ENCODE data around the gene ZBTB16.

ZBTB16 gene

DNA sequence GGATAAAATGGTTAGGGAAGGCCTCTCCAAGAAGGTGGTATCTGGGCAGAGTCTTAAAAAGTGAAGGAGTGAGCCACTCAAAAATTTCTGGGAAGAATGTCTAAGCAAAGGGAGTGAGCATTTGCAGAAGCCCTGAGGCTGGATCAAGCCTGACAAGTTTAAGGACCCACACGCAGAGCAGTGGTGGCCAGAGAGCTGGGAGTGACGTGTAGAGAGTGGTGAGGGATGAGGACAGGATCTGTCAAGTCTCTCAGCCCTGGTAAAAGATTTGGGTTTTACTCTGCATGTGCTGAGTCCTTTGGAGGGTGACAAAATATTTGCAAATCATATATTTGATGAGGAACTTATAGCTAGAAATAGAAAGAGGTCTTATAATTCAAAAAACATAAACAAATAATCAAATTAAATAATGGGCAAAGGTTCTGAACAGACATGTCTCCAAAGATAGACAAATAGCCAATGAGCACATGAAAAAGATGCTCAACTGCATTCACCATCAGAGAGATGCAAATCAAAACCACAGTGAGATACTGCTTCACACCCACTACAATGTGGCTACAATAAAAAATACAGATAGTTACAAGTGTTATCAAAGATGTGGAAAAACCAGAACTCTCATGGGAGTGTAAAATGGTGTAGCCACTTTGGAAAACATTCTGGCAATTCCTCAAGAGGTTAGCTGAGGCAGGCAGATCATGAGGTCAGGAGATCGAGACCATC is 129.5 kb downstream of the ZBTB16 start:
- H3K9me3 Mint-ChIP-seq, result no peaks in the 10 kb centered on the region
- no peaks in the 10 kb centered on the region for H3K27me3 Mint-ChIP-seq
- H3K4me1 Mint-ChIP-seq, result peaks cover 50% of the 10 kb centered on the region
- H3K4me3 Mint-ChIP-seq, result no peak overlapping the region
- no peak overlapping the region for H3K27ac Mint-ChIP-seq
- H3K36me3 Mint-ChIP-seq, result no peaks in the 10 kb centered on the region

DNA sequence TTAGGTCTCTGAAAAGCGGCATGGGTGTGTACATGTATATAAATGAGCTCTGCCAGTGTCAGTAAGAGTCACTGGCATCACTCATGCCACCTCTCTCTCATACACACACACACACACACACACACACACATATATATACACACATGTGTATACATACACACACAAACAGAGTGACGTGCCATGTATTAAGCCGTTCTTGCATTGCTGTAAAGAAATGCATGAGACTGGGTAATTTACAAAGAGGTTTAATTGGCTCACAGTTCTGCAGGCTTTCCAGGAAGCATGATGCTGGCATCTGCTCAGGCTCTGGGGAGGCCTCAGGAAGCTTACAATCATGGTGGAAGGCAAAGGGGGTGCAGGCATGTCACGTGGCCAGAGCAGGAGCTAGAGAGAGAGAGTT is 131.1 kb downstream of the ZBTB16 start:
- peaks cover 57% of the 10 kb centered on the region for H3K4me1 Mint-ChIP-seq
- no peaks in the 10 kb centered on the region for H3K36me3 Mint-ChIP-seq
- no peaks in the 10 kb centered on the region for H3K9me3 Mint-ChIP-seq
- no peak overlapping the region for H3K27ac Mint-ChIP-seq
- no peaks in the 10 kb centered on the region for H3K27me3 Mint-ChIP-seq
- H3K4me3 Mint-ChIP-seq, result no peak overlapping the region

DNA sequence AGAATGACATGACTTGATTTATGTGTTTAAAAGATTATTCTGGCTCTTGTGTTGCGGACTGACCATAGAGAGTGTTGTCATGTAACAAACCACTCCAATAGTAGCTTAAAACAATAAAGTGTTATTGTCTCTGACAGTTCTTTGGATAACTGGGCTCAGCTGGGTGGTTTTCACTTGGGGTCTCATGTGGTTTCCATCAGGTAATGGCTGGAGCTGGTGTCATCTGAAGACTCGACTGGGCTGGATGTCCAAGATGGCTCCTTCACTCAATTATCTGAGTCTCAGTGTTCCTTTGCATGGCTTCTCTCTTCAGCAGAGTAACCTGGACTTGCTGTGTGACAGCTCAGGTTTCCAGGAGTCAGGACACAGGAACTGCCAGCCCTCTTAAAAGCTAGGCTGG is 132.4 kb downstream of the ZBTB16 start:
- H3K36me3 Mint-ChIP-seq, result no peaks in the 10 kb centered on the region
- H3K4me1 Mint-ChIP-seq, result peaks cover 54% of the 10 kb centered on the region
- H3K27ac Mint-ChIP-seq, result no peak overlapping the region
- H3K4me3 Mint-ChIP-seq, result no peak overlapping the region
- H3K9me3 Mint-ChIP-seq, result no peaks in the 10 kb centered on the region
- no peaks in the 10 kb centered on the region for H3K27me3 Mint-ChIP-seq

DNA sequence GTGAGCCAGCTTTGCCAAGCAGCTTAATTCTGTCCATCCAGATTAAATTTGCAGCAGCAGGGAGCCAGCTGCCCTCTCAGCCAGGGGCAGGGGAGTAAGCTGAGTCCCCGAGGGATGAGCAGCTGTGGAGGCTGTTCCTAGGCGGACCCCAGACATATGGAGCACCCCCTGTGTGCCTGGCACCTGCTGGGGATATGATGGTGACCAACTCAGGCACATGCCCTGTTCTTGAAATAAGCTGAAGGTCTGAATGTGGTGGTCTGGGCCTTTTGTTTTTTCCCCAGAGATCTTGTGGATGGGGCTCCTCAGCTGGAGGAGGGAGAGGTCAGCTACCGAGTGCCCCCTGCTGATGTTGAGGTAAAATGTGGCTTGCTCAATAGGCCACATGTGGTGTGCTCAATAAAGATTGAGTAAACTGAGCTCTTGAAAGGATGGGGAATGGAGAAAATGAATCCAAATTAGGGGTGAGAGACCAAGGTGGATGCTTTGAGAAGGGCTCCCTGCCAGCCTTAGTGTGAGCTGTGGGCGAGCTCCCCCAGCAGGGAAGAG is 133.4 kb downstream of the ZBTB16 start:
- peaks cover 49% of the 10 kb centered on the region for H3K4me1 Mint-ChIP-seq
- no peaks in the 10 kb centered on the region for H3K9me3 Mint-ChIP-seq
- no peak overlapping the region for H3K4me3 Mint-ChIP-seq
- H3K27me3 Mint-ChIP-seq, result no peaks in the 10 kb centered on the region
- no peaks in the 10 kb centered on the region for H3K36me3 Mint-ChIP-seq
- H3K27ac Mint-ChIP-seq, result no peak overlapping the region

DNA sequence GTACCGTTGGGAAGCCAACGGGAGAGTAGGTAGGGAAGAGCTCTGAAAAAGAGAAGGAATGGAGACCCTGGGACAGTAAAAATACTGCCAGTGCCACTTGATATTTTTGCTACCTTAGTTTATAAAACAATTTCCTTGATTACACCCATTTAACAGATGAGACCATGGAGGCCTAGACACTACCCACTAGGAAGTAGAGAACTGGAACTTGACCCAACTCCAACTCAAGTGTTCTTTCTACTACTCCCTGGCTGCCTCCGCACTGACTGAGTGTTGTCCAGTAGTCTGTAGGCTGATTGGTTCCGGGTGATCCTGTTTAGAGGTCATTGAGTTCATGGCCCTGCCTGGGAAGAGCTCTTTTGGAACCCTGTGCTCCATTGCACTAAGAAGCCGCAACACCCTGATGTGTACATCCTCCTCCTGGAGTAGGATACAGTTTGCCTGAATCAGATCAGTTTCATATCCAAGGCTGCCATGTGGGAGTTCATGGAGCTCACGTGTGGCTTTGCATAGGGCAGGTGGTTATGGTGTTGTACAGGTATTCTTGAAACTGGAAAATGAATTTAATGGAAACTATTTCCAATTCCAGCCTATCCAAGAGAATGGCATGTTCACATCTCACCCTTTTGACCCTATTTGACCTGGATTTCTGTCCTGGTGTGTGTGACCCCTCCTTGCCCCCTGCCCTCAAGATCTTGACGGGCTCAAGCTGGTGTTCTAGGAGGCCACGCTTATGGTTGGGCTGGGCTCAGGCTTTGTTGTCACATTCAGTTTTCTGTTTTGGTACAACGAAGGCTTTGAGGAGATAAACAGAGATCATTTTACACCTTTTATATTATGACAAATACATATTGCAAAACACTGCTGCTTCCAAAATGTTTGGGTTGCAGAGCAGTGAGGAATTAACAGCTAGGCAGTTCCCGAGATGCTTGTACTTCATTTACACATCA is 134.5 kb downstream of the ZBTB16 start:
- H3K9me3 Mint-ChIP-seq, result no peaks in the 10 kb centered on the region
- no peaks in the 10 kb centered on the region for H3K36me3 Mint-ChIP-seq
- H3K27ac Mint-ChIP-seq, result no peak overlapping the region
- no peak overlapping the region for H3K4me3 Mint-ChIP-seq
- H3K4me1 Mint-ChIP-seq, result peaks cover 43% of the 10 kb centered on the region
- H3K27me3 Mint-ChIP-seq, result no peaks in the 10 kb centered on the region

DNA sequence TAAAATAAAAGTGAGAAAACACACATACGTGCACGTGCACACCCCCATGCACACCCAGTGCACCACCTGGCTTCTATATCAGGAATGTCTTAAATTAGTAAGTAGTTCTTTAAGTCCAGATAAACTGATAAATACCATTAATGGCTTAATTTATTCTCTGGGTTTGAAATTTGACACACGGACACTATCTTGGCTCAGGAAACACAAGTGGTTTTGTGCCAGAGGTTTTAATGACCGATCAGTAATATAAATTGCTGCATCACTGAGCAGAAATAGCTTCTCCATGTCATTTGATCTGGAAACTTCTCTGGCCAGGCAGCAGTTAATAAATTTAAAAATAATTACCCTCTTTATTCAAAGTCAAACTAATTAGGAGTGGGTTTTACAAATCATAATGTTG is 135.2 kb downstream of the ZBTB16 start:
- H3K4me1 Mint-ChIP-seq, result peaks cover 41% of the 10 kb centered on the region
- H3K36me3 Mint-ChIP-seq, result no peaks in the 10 kb centered on the region
- H3K4me3 Mint-ChIP-seq, result no peak overlapping the region
- H3K27ac Mint-ChIP-seq, result no peak overlapping the region
- no peaks in the 10 kb centered on the region for H3K27me3 Mint-ChIP-seq
- H3K9me3 Mint-ChIP-seq, result no peaks in the 10 kb centered on the region

DNA sequence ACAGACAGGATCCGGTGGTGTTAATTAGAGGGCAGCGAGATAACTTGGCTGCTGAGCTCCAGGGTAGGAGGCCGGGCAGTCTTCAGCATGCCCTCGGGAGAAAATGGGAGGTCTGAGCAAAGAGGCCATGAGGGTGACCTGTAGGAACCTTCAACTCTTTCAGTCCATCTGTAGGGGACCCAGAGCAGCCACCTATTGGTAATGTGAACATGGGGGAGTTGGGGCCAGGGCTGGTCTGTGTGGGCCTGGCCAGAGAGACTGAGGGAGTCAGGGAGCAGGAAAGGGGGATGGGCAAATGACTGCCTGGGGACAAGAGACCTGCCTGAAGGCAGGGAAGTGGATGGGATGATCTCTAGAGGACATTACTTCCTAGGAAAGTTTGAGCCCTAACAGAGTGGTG is 135.6 kb downstream of the ZBTB16 start:
- H3K4me3 Mint-ChIP-seq, result no peak overlapping the region
- no peak overlapping the region for H3K27ac Mint-ChIP-seq
- no peaks in the 10 kb centered on the region for H3K27me3 Mint-ChIP-seq
- H3K9me3 Mint-ChIP-seq, result no peaks in the 10 kb centered on the region
- H3K4me1 Mint-ChIP-seq, result peaks cover 41% of the 10 kb centered on the region
- no peaks in the 10 kb centered on the region for H3K36me3 Mint-ChIP-seq

DNA sequence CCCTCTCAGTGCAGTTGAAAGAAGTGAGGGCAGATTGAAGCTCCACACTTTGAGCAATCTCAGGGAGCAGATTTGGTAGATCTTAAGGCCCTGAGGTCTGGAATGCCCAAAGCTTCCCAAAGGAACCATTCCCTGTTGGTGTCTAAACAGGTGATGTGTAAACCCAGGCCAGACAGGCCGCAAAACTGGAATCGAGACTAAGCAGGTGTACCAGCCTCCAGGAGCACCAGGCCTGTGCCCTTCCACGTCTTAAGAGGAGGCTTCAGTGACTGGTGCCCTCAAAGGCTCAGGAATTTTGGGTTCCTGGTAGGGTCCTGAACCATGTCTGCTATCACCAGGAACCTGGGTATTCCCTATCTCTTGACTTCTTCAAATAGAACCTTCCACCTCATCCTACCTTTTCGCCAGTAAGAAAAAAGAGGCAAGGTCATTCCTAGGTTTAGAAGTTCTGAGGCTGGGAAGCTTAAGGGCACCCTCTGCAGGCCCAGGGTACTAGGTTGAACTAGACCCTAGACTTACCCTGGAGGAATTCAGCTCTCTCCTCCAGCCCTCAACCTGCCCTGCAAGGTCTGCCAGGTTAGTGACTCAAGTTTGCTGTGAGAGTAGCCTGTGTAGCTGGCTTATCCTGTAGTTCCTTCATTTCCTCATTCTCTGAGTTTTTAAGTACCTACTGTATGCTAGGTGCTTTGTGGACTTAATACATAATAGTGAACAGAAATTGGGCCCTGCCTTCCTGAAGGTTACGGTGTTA is 136.6 kb downstream of the ZBTB16 start:
- H3K9me3 Mint-ChIP-seq, result no peaks in the 10 kb centered on the region
- no peak overlapping the region for H3K4me3 Mint-ChIP-seq
- H3K27ac Mint-ChIP-seq, result no peak overlapping the region
- peaks cover 41% of the 10 kb centered on the region for H3K4me1 Mint-ChIP-seq
- no peaks in the 10 kb centered on the region for H3K27me3 Mint-ChIP-seq
- no peaks in the 10 kb centered on the region for H3K36me3 Mint-ChIP-seq

DNA sequence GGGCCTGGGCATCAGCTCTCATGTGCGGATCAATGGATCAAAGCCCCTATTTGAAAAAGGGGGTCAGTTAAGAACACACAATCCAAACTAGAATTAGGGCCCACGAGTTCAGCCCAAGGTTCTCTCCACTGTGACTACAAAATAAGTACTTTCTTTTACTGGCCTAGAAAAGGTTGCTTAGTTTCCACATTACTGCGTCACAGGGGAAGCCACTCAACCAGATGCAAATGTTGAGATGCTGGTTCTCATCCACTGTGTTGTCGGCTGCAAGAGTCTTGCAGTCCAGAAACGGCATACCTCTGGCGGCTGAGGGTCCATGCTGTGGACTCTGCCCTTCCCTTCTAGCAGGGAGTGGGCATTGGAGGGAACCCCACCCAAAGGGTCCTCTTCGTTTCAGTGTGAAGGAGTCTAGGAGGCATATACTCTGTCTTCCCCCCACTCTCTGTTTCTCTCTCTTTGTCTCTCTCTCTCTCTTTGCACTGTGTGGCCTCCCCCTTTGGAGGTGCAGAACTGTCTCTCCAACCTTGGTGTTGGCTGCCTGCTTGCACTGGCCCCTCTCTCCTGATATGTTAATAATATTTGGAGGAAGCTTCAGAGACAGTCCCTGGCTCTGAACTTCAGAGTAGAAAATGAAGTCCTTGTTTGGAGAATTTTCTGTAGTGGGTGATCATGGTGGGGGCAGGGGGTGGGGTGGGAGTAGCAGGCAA is 137.6 kb downstream of the ZBTB16 start:
- H3K27ac Mint-ChIP-seq, result no peak overlapping the region
- no peaks in the 10 kb centered on the region for H3K9me3 Mint-ChIP-seq
- H3K4me3 Mint-ChIP-seq, result no peak overlapping the region
- H3K36me3 Mint-ChIP-seq, result no peaks in the 10 kb centered on the region
- peaks cover 40% of the 10 kb centered on the region for H3K4me1 Mint-ChIP-seq
- no peaks in the 10 kb centered on the region for H3K27me3 Mint-ChIP-seq

DNA sequence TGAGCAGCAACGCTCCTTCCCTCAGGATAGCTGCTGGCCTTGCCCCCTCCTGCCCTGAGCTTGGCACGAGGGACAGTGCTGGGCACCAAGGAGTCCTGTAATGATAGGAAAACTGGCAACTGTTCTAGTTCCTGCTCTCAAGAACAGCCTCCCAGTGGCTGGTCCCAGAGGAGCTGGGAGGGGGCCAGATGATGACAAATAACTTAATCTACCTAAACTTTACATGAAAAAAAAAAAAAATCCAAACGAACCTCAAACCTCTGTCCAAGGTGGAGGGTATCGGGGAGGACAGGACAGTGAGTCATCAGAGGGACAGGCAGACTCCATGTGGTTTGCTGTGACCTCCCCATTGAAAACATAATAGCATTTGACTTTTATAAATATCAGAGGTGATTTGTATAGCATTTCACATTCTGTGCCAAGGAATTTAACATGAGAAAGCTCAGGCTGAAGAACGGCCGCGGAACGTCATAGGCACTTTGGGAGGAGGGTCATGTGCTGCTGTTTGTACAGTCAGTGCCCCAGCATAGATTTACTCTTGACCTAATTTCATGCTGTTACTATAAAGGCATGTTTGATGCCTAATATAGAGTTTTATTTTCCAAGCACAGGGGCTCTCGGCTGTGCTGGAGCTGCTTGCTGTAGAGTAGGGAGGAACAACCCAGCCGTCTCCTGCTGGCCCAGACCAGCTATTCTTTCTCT is 138.4 kb downstream of the ZBTB16 start:
- Mint-ChIP-seq H3K36me3 (no peaks in the 10 kb centered on the region), H3K4me3 (no peak overlapping the region), H3K27me3 (no peaks in the 10 kb centered on the region), H3K27ac (no peak overlapping the region), H3K9me3 (no peaks in the 10 kb centered on the region), H3K4me1 (peaks cover 37% of the 10 kb centered on the region)

DNA sequence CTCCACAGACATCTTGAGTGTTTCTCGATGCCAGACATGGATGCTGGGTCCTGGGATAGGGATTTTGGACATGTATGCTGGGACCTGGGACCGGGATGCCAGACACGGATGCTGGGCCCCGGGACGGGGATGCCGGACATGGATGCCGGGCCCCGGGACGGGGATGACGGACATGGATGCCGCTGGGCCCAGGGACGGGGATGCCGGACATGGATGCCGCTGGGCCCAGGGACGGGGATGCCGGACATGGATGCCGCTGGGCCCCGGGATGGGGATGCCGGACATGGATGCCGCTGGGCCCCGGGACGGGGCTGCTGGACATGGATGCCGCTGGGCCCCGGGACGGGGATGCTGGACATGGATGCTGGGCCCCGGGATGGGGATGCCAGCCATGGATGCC is 139.5 kb downstream of the ZBTB16 start:
- no peaks in the 10 kb centered on the region for H3K9me3 Mint-ChIP-seq
- H3K27ac Mint-ChIP-seq, result no peak overlapping the region
- no peaks in the 10 kb centered on the region for H3K36me3 Mint-ChIP-seq
- peaks cover 26% of the 10 kb centered on the region for H3K4me1 Mint-ChIP-seq
- H3K27me3 Mint-ChIP-seq, result no peaks in the 10 kb centered on the region
- H3K4me3 Mint-ChIP-seq, result no peak overlapping the region

DNA sequence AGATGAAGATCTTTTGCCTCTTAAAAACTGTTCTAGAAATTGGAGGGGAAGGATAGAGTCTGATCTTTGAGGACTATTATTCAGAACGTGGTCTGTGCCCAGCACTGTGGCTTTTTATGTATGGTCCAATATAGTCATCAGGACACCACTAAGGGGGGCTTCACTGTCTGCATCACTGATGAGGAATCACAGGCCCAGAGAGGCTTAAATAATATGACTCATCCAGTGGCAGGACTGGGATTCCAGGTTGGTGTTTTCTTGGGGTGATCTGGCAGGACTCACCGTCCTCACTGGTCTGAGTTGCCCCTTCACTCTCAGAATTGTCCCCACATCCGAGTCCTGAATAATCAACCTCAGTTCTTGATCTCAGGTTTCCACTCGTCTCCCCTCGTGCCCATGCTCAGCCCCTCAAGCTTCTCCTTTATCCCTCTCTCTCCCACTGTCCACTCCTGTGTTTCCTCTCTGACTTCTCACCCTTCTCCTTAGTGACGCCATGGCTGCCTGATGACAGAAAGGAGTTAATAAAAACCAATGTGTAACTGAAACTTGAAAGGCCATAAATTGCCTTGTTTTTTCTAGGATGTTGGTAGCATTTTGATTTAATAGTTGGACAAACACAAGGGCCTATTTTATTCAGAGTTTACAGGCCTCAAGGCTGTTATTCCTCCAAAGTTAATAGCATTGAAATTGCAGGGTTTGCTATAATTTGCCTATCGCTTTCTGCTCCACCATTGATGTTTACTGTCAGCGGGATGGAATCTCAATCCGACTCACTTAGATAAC is 141.0 kb downstream of the ZBTB16 start:
- Mint-ChIP-seq H3K4me1 (peaks cover 11% of the 10 kb centered on the region), H3K9me3 (no peaks in the 10 kb centered on the region), H3K4me3 (no peak overlapping the region), H3K36me3 (peaks cover 3% of the 10 kb centered on the region), H3K27me3 (no peaks in the 10 kb centered on the region), H3K27ac (peak overlapping the region; percentile 56)

DNA sequence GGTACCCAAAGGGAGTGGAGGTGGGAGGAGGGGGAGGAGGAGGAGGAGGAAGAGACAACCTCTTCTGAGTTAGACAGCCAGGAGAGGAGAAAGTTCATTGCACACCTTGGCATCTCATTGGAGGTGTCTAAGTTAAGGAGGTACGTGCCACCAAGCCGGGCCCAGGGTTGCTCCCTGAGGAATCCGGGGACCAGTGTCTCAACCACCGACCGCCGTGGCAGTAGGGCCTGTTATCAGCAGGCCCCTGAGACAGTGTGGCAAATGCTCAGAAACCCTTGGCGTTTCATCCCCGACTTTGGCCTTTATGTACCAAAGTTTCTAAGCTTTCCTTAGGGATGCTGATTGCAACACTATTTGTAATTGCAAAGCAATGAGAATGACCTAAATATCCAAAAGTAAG is 141.7 kb downstream of the ZBTB16 start:
- Mint-ChIP-seq H3K4me1 (peaks cover 7% of the 10 kb centered on the region), H3K36me3 (peaks cover 3% of the 10 kb centered on the region), H3K4me3 (no peak overlapping the region), H3K9me3 (no peaks in the 10 kb centered on the region), H3K27me3 (no peaks in the 10 kb centered on the region), H3K27ac (no peak overlapping the region)

DNA sequence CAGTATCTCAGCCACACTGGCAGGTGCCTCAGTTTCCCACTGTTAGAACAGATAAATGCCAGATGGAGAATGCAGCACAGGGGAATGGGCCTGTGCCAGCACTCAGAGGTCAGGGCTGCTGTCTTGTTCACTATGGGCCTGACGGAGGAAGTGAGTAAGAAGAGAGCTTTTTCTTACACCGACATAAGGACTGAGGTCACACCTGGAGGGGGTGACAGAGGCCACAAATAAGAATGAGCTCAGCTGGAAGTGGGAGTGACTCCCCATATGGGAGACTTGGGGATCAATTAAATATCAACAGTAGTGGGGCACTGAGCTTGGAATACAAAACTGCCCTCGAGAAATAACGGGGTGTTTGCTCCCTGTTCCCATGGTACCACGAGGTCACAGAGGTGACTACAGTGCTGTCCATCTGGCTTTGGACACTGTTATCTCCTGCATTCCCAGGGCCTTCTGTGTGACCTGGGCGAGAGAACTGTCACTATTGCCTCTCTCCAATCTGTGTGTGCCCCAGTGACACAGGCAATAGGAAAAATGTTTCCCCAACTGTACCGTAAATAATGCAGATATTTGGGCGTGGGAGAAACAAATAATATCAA is 142.6 kb downstream of the ZBTB16 start:
- Mint-ChIP-seq H3K36me3 (peaks cover 3% of the 10 kb centered on the region), H3K4me1 (peaks cover under 1% of the 10 kb centered on the region)

More for the DNA sequence above, 142.6 kb downstream of the ZBTB16 start:
- Mint-ChIP-seq H3K27ac (no peak overlapping the region), H3K4me3 (no peak overlapping the region), H3K9me3 (no peaks in the 10 kb centered on the region), H3K27me3 (no peaks in the 10 kb centered on the region)
